MCF 10A (cell line): ENCODE results near the gene TMEM61. TPM values are rescaled to one million over a fixed set of nuclear protein-coding genes. Genes with fewer than 3 reads are reported as not detected.
A peak's percentile ranks its signal among the peaks of the same experiment; 100 is the strongest.

Experiments used
- BruUV-seq: library from RNA; stranded (reverse); fragments of 400-500 nt; replicated peaks from 2 replicates; lab custom pipeline; 2021; lab: Mats Ljungman, UMichigan
- CTCF ChIA-PET: fragments of 300-600 bp; sonication (Branson Sonifier 250); formaldehyde crosslinking; extraction: SDS; loops from one replicate; lab custom pipeline; 2021; ENCODE audit warnings: antibody characterized with exemption, inconsistent platforms; lab: Yijun Ruan, JAX
- POLR2A ChIA-PET: fragments of 300-600, 350-650 bp; sonication (Branson Sonifier 250); formaldehyde crosslinking; extraction: SDS; loops from one replicate; lab custom pipeline; 2020; ENCODE audit warnings: antibody characterized with exemption, inconsistent platforms; lab: Yijun Ruan, JAX
- DNase-seq: peaks from one replicate; pipeline ENCODE4 v3.0.0-alpha.2; 2018; ENCODE audit not compliant: unreplicated experiment
- H3K27ac Mint-ChIP-seq: one replicate; pipeline ENCODE4 v1.8.0; 2022; ENCODE audit warnings: mild to moderate bottlenecking, low read depth, mixed read lengths; ENCODE audit not compliant: unreplicated experiment
- H3K27me3 Mint-ChIP-seq: one replicate; pipeline ENCODE4 v1.8.0; 2022; ENCODE audit warnings: mixed read lengths; ENCODE audit not compliant: insufficient read depth, unreplicated experiment
- H3K36me3 Mint-ChIP-seq: one replicate; pipeline ENCODE4 v1.8.0; 2022; ENCODE audit warnings: mild to moderate bottlenecking, moderate library complexity, mixed read lengths; ENCODE audit not compliant: insufficient read depth, unreplicated experiment
- H3K4me1 Mint-ChIP-seq: one replicate; pipeline ENCODE4 v1.8.0; 2022; ENCODE audit warnings: mixed read lengths; ENCODE audit not compliant: insufficient read depth, unreplicated experiment
- H3K4me3 Mint-ChIP-seq: one replicate; pipeline ENCODE4 v1.8.0; 2022; ENCODE audit warnings: mild to moderate bottlenecking, moderate library complexity, mixed read lengths; ENCODE audit not compliant: unreplicated experiment
- H3K9me3 Mint-ChIP-seq: one replicate; pipeline ENCODE4 v1.8.0; 2022; ENCODE audit warnings: mixed read lengths; ENCODE audit not compliant: unreplicated experiment
- CTCF ChIP-seq: fragments of 200-600 bp; IDR thresholded peaks from one replicate; pipeline ENCODE4 v1.8.0; 2022; ENCODE audit warnings: antibody characterized with exemption, mild to moderate bottlenecking; ENCODE audit not compliant: unreplicated experiment
- intact Hi-C: fragments of 100-400 bp; cut with micrococcal nuclease; formaldehyde crosslinking; loops from 2 replicates; pipeline ENCODE4 v1.14.1; 2022
- total RNA-seq: library from RNA; stranded (reverse); gene quantifications from 2 replicates; pipeline ENCODE4 v1.2.3, GENCODE V29; 2022

Gene TMEM61
- total RNA-seq, 1 experiment from 2014 or later: not detected

- Mint-ChIP-seq H3K27me3 (no peaks in the 10 kb centered on the region), H3K36me3 (no peaks in the 10 kb centered on the region), H3K27ac (no peak overlapping the region), H3K4me1 (peaks cover 30% of the 10 kb centered on the region), H3K9me3 (no peaks in the 10 kb centered on the region), H3K4me3 (no peak overlapping the region)
- TF ChIP-seq CTCF: no peak
- peak; percentile 82 for DNase-seq
- no TSS peak for BruUV-seq
- intact Hi-C loops: no loop called here
- ChIA-PET CTCF (interaction anchor here (1.3 to 2.5 kb wide), 6 partner anchors 12 to 56 kb away, joined by 3 to 14 read pairs (median 6); no protein-coding TSS in a partner anchor), POLR2A (interaction anchor here (0.8 to 1.5 kb wide), 3 partner anchors 10 to 27 kb away, joined by 3 to 5 read pairs (median 4); no protein-coding TSS in a partner anchor)
Observed at GRCh38 chr1:54965624-54966340, 14.6 kb upstream of the TMEM61 start.

GRCh38 chr1:54967372-54967771, 13.1 kb upstream of the TMEM61 start:
- H3K4me1 Mint-ChIP-seq: peaks cover 39% of the 10 kb centered on the region
- H3K27ac Mint-ChIP-seq: no peak overlapping the region
- no TSS peak for BruUV-seq
- intact Hi-C loops: no loop called here
- H3K4me3 Mint-ChIP-seq: no peak overlapping the region
- CTCF ChIA-PET: interaction anchor here (0.9 to 1.0 kb wide), 2 partner anchors 10 to 92 kb away, joined by 4 read pairs; no protein-coding TSS in a partner anchor
- H3K36me3 Mint-ChIP-seq: no peaks in the 10 kb centered on the region
- peak; percentile 59 for DNase-seq
- TF ChIP-seq CTCF: no peak
- H3K9me3 Mint-ChIP-seq: no peaks in the 10 kb centered on the region
- no peaks in the 10 kb centered on the region for H3K27me3 Mint-ChIP-seq
- POLR2A ChIA-PET: no interaction called here

GRCh38 chr1:54968551-54968950, 11.9 kb upstream of the TMEM61 start:
- ChIA-PET POLR2A (no interaction called here), CTCF (interaction anchor here (0.7 to 1.0 kb wide), 2 partner anchors 11 to 28 kb away, joined by 3 to 4 read pairs; no protein-coding TSS in a partner anchor)
- no peaks in the 10 kb centered on the region for H3K9me3 Mint-ChIP-seq
- no peak overlapping the region for H3K4me3 Mint-ChIP-seq
- H3K27ac Mint-ChIP-seq: no peak overlapping the region
- DNase-seq: no peak
- H3K36me3 Mint-ChIP-seq: no peaks in the 10 kb centered on the region
- intact Hi-C loops: no loop called here
- peaks cover 49% of the 10 kb centered on the region for H3K4me1 Mint-ChIP-seq
- no peaks in the 10 kb centered on the region for H3K27me3 Mint-ChIP-seq
- TF ChIP-seq CTCF: no peak
- no TSS peak for BruUV-seq

- Mint-ChIP-seq H3K27ac (no peak overlapping the region), H3K27me3 (no peaks in the 10 kb centered on the region), H3K4me1 (peaks cover 49% of the 10 kb centered on the region), H3K9me3 (no peaks in the 10 kb centered on the region), H3K4me3 (no peak overlapping the region), H3K36me3 (no peaks in the 10 kb centered on the region)
- BruUV-seq: no TSS peak
- ChIA-PET CTCF (interaction anchor here (1.0 to 1.8 kb wide), 3 partner anchors 23 to 1615 kb away, joined by 4 read pairs; no protein-coding TSS in a partner anchor), POLR2A (no interaction called here)
- intact Hi-C loops: no loop called here
- DNase-seq: no peak
- no peak for TF ChIP-seq CTCF
Observed at GRCh38 chr1:54969879-54970278, 10.5 kb upstream of the TMEM61 start.
